Pancreas (tissue), 10 donors: ENCODE data around the gene MIB1. TPM values are rescaled to one million over a fixed set of nuclear protein-coding genes. Genes with fewer than 3 reads are reported as not detected.

ENCODE experiments used
- ATAC-seq, 4 donors: fragments of 200-7000 bp; cut with Tn5 transposase; one replicate each; pipeline versions ENCODE4 v1.8.0 to v1.9.1; 2020; ENCODE audit warnings: mild to moderate bottlenecking in 4 of 4, moderate library complexity in 4 of 4
- DNase-seq, 6 donors: peaks; one replicate each; pipeline ENCODE4 v3.0.0-alpha.2; 2020
- FAIRE-seq: peaks from 2 replicates; lab custom pipeline; 2012; peaks lifted over from hg19 to GRCh38; lab: Jason Lieb, UNC
- H3K27ac ChIP-seq, 4 donors: fragments of 200-600 bp; sonication (generic); 1 replicate in 3 of 4; 2 replicates in 1 of 4; pipeline versions ENCODE4 v1.5.0 to v1.8.0; 2020
- H3K27me3 ChIP-seq, 4 donors: fragments of 200-600 bp; one replicate each; pipeline ENCODE4 v1.8.0; 2021
- H3K36me3 ChIP-seq, 3 donors: fragments of 200-600 bp; sonication (generic) in 1 of 3; one replicate each; pipeline versions ENCODE4 v1.5.0 to v1.8.0; 2020 to 2021
- H3K4me1 ChIP-seq, 3 donors: fragments of 200-600 bp; one replicate each; pipeline ENCODE4 v1.8.0; 2021
- H3K4me3 ChIP-seq, 4 donors: fragments of 200-600 bp; sonication (generic) in 2 of 4; one replicate each; pipeline versions ENCODE4 v1.5.0 to v1.8.0; 2020 to 2021
- H3K9me3 ChIP-seq, 4 donors: fragments of 200-600 bp; one replicate each; pipeline ENCODE4 v1.8.0; 2021
- CTCF ChIP-seq, 4 donors: fragments of 200-600 bp; sonication (generic) in 3 of 4; IDR thresholded peaks; one replicate each; pipeline versions ENCODE4 v1.5.0 to v1.8.0; 2021; ENCODE audit warnings: antibody characterized with exemption in 4 of 4
- WGBS, 2 donors: extraction: QIAGEN DNeasy Blood & Tissue Kit; methylation state at CpG; one replicate each; pipeline ENCODE4 v1.1.7; 2013; 5-methylcytosine and 5-hydroxymethylcytosine counted together
- intact Hi-C, 3 donors: fragments of 100-400 bp; cut with DNase I; formaldehyde crosslinking; loops; one replicate each; pipeline versions ENCODE4 v1.11.1 to v1.14.2; 2022
- polyA plus RNA-seq, 2 donors: library from polyadenylated mRNA; stranded (reverse); fragments of 200-250 nt; gene quantifications; one replicate each; pipeline ENCODE4 v1.2.3, GENCODE V29; 2013
- total RNA-seq, 6 donors: library from RNA; stranded (reverse); fragmentation: NEBNext Ultra II Directional in 4 of 6; extraction: Animal tissue kit (Norgen Biotek cat#: 25700) in 4 of 6; gene quantifications; one replicate each; pipeline versions ENCODE4 v1.2.1 to v1.2.4, GENCODE V29; 2021 to 2023
- donor health status: healthy with polysubstance abuse.
- donor health status: DM: no; HTN: no; CAD: no; lungs with moderate emphysema.
- donor health status: DM: no; HTN: no; CAD: no.
- donor health status: control.
- donor health status: control.
- donor health status: Bipolar disorder and iron deficiency.
- donor health status: DM: yes; HTN: yes; CAD: no.
- donor health status: DM: no; HTN: no; CAD: no.
- donor health status: DM: no; HTN: no; CAD: no.
- donor health status: DM: yes; HTN: yes; CAD: no.

The MIB1 gene
- total and polyA plus RNA-seq, 8 donors, result 2.9 to 23.9 (median 17.9) TPM

GRCh38 chr18:21864386-21864785 lies 123.8 kb downstream of the MIB1 start:
- DNase-seq, result no peak
- 80 to 87% methylated on average over 5 of the region's 5 CpGs for WGBS, 2 donors
- ATAC-seq, result no peak
- TF ChIP-seq CTCF (IDR thresholded peaks at IDR 0.05), result no peak
- Histone ChIP-seq H3K9me3 (no peaks in the 10 kb centered on the region), H3K27ac (no peak overlapping the region), H3K4me3 (no peak overlapping the region), H3K27me3 (no peaks in the 10 kb centered on the region), H3K4me1 (no peaks in the 10 kb centered on the region), H3K36me3 (peaks cover 0 to 18% (median 0%) of the 10 kb centered on the region in 3 donors)
- FAIRE-seq, result no peak
- intact Hi-C loops, result no loop called here

- intact Hi-C loops, result no loop called here
- Histone ChIP-seq H3K9me3 (no peaks in the 10 kb centered on the region), H3K27me3 (no peaks in the 10 kb centered on the region), H3K4me1 (no peaks in the 10 kb centered on the region), H3K4me3 (no peak overlapping the region), H3K36me3 (peaks cover 0 to 18% (median 0%) of the 10 kb centered on the region in 3 donors), H3K27ac (no peak overlapping the region)
- no peak for TF ChIP-seq CTCF (IDR thresholded peaks at IDR 0.05)
- no peak for FAIRE-seq
- ATAC-seq, result no peak
- 28 to 31% methylated on average over 2 of the region's 2 CpGs for WGBS, 2 donors
- DNase-seq, result no peak
Observed at GRCh38 chr18:21865043-21865442, 124.5 kb downstream of the MIB1 start.

GRCh38 chr18:21868770-21869169 lies 128.2 kb downstream of the MIB1 start:
- WGBS, 2 donors, result 94 to 96% methylated on average over 4 of the region's 4 CpGs
- H3K27me3 ChIP-seq, result no peaks in the 10 kb centered on the region
- intact Hi-C loops, result no loop called here
- H3K36me3 ChIP-seq, result peaks cover 0 to 15% (median 0%) of the 10 kb centered on the region in 3 donors
- no peak overlapping the region for H3K27ac ChIP-seq
- H3K4me3 ChIP-seq, result no peak overlapping the region
- no peak for DNase-seq
- FAIRE-seq, result no peak
- ATAC-seq, result no peak
- TF ChIP-seq CTCF (IDR thresholded peaks at IDR 0.05), result no peak
- no peaks in the 10 kb centered on the region for H3K9me3 ChIP-seq
- no peaks in the 10 kb centered on the region for H3K4me1 ChIP-seq

- WGBS, 2 donors, result 65 to 69% methylated on average over 1 of the region's 1 CpG
Observed at GRCh38 chr18:21889570-21889969, 149.0 kb downstream of the MIB1 start.

More at GRCh38 chr18:21889570-21889969, 149.0 kb downstream of the MIB1 start:
- Histone ChIP-seq H3K27me3 (no peaks in the 10 kb centered on the region), H3K4me1 (no peaks in the 10 kb centered on the region), H3K36me3 (no peaks in the 10 kb centered on the region), H3K4me3 (no peak overlapping the region), H3K27ac (no peak overlapping the region), H3K9me3 (no peaks in the 10 kb centered on the region)
- DNase-seq (no peak), ATAC-seq (no peak), FAIRE-seq (no peak)
- TF ChIP-seq CTCF (IDR thresholded peaks at IDR 0.05), result no peak
- intact Hi-C loops, result no loop called here
